DMS79 (cell line): Measurements from ENCODE around the gene SUPT3H.
A peak's percentile ranks its signal among the peaks of the same experiment; 100 is the strongest.
"Not testable (repeated sequence)": the region's sequence is repeated elsewhere in the genome, so short reads cannot be mapped to it uniquely, and the experiment has no call there.

Source experiments
- DNase-seq: peaks from one replicate; lab custom pipeline; 2025; lab: John Stamatoyannopoulos, UW

The SUPT3H gene

GRCh38 chr6:45323656-45324224 lies 54.0 kb downstream of the SUPT3H start:
- DNase-seq = no peak

GRCh38 chr6:45320349-45320748 lies 57.4 kb downstream of the SUPT3H start:
- no peak for DNase-seq

GRCh38 chr6:45314146-45314545 lies 63.6 kb downstream of the SUPT3H start:
- DNase-seq = no peak

- DNase-seq = no peak
Observed at GRCh38 chr6:45310118-45310788, 67.5 kb downstream of the SUPT3H start.

GRCh38 chr6:45305546-45305945 lies 72.2 kb downstream of the SUPT3H start:
- DNase-seq = no peak

- no peak for DNase-seq
Observed at GRCh38 chr6:45302832-45303231, 74.9 kb downstream of the SUPT3H start.

- no peak for DNase-seq
Observed at GRCh38 chr6:45301348-45302142, 76.2 kb downstream of the SUPT3H start.

GRCh38 chr6:45300736-45301135 lies 77.0 kb downstream of the SUPT3H start:
- DNase-seq = no peak

- no peak for DNase-seq
Observed at GRCh38 chr6:45299096-45299581, 78.6 kb downstream of the SUPT3H start.

GRCh38 chr6:45297320-45297719 lies 80.4 kb downstream of the SUPT3H start:
- DNase-seq = no peak

GRCh38 chr6:45294065-45294701 lies 83.6 kb downstream of the SUPT3H start:
- DNase-seq = not testable (repeated sequence)

- DNase-seq = no peak
Observed at GRCh38 chr6:45293306-45293705, 84.4 kb downstream of the SUPT3H start.

- DNase-seq = no peak
Observed at GRCh38 chr6:45289751-45290514, 87.8 kb downstream of the SUPT3H start.

- DNase-seq = not testable (repeated sequence)
Observed at GRCh38 chr6:45286707-45287106, 91.0 kb downstream of the SUPT3H start.

GRCh38 chr6:45278367-45278766 lies 99.4 kb downstream of the SUPT3H start:
- no peak for DNase-seq

- DNase-seq = not testable (repeated sequence)
Observed at GRCh38 chr6:45277741-45278140, 100.0 kb downstream of the SUPT3H start.

GRCh38 chr6:45275358-45275757 lies 102.4 kb downstream of the SUPT3H start:
- DNase-seq = no peak

- peak; percentile 23 for DNase-seq
Observed at GRCh38 chr6:45272626-45273025, 105.1 kb downstream of the SUPT3H start.

- no peak for DNase-seq
Observed at GRCh38 chr6:45265246-45265645, 112.5 kb downstream of the SUPT3H start.

- no peak for DNase-seq
Observed at GRCh38 chr6:45260696-45261095, 117.0 kb downstream of the SUPT3H start.
